GM19395 (cell line): ENCODE measurements around the gene KREMEN1.
"Not testable (repeated sequence)": the region's sequence is repeated elsewhere in the genome, so short reads cannot be mapped to it uniquely, and the experiment has no call there.

ENCODE experiments used
- ATAC-seq: cut with Tn5 transposase; IDR thresholded peaks from one replicate; pipeline ENCODE4 v1.9.1; 2021; ENCODE audit warnings: mild to moderate bottlenecking, moderate library complexity; ENCODE audit not compliant: unreplicated experiment

The KREMEN1 gene

GRCh38 chr22:29072979-29073617 is at the start of gene KREMEN1:
KREMEN1 (plus strand) TSS chr22:29073035; CDS start chr22:29073131, 96 bp downstream.
- ATAC-seq = no peak

GRCh38 chr22:29023172-29023796 is 49.6 kb upstream of the KREMEN1 start:
- no peak for ATAC-seq

- ATAC-seq = no peak
Measured at GRCh38 chr22:29026579-29026978, 46.3 kb upstream of the KREMEN1 start.

GRCh38 chr22:29028468-29028867 is 44.4 kb upstream of the KREMEN1 start:
- ATAC-seq = no peak

- ATAC-seq = no peak
Measured at GRCh38 chr22:29029202-29030000, 43.4 kb upstream of the KREMEN1 start.

GRCh38 chr22:29030016-29030617 is 42.7 kb upstream of the KREMEN1 start:
- ATAC-seq = no peak

GRCh38 chr22:29030618-29031226 is 42.1 kb upstream of the KREMEN1 start:
- no peak for ATAC-seq

- no peak for ATAC-seq
Measured at GRCh38 chr22:29031227-29032011, 41.4 kb upstream of the KREMEN1 start.

GRCh38 chr22:29032014-29032475 is 40.8 kb upstream of the KREMEN1 start:
- ATAC-seq = no peak

- ATAC-seq = no peak
Measured at GRCh38 chr22:29032584-29032983, 40.3 kb upstream of the KREMEN1 start.

- ATAC-seq = no peak
Measured at GRCh38 chr22:29037340-29037932, 35.4 kb upstream of the KREMEN1 start.

- no peak for ATAC-seq
Measured at GRCh38 chr22:29039148-29039547, 33.7 kb upstream of the KREMEN1 start.

GRCh38 chr22:29039684-29040083 is 33.2 kb upstream of the KREMEN1 start:
- not testable (repeated sequence) for ATAC-seq

- ATAC-seq = no peak
Measured at GRCh38 chr22:29040385-29041275, 32.2 kb upstream of the KREMEN1 start.

GRCh38 chr22:29041408-29041807 is 31.4 kb upstream of the KREMEN1 start:
- ATAC-seq = no peak

GRCh38 chr22:29043906-29044575 is 28.8 kb upstream of the KREMEN1 start:
- ATAC-seq = no peak

- ATAC-seq = no peak
Measured at GRCh38 chr22:29044657-29045176, 28.1 kb upstream of the KREMEN1 start.
